Neural progenitor cell (in vitro differentiated cells): ENCODE data around the gene STAT3.

Experiments
- EZH2 ChIP-seq: fragments of 200-600 bp; sonication (generic); IDR thresholded peaks from 2 replicates; pipeline ENCODE4 v1.6.1; 2017; ENCODE audit warnings: antibody characterized with exemption, mild to moderate bottlenecking, moderate library complexity
- EZH2phosphoT487 ChIP-seq: fragments of 200-600 bp; sonication (generic); IDR thresholded peaks from 2 replicates; pipeline ENCODE4 v1.6.1; 2017; ENCODE audit warnings: antibody characterized with exemption
- TF ChIP-seq, protein P1 (sequence below): fragments of 200-600 bp; sonication (generic); IDR thresholded peaks from 2 replicates; pipeline ENCODE4 v1.5.1; 2017; ENCODE audit warnings: antibody characterized with exemption, mild to moderate bottlenecking

DNA sequence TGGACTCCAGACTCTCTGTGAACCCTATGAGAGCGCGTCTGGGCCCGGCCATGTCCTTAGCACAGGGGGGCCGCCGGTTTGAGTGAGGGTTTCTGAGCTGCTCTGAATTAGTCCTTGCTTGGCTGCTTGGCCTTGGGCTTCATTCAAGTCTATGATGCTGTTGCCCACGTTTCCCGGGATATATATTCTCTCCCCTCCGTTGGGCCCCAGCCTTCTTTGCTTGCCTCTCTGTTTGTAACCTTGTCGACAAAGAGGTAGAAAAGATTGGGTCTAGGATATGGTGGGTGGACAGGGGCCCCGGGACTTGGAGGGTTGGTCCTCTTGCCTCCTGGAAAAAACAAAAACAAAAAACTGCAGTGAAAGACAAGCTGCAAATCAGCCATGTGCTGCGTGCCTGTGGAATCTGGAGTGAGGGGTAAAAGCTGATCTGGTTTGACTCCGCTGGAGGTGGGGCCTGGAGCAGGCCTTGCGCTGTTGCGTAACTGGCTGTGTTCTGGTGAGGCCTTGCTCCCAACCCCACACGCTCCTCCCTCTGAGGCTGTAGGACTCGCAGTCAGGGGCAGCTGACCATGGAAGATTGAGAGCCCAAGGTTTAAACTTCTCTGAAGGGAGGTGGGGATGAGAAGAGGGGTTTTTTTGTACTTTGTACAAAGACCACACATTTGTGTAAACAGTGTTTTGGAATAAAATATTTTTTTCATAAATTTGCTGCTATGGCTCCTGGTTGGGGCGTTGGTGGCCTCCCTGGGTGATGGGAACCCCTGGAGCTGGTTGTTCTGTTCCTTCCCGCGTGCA, 76.8 kb downstream of the STAT3 start:
- TF ChIP-seq, protein P1, sequence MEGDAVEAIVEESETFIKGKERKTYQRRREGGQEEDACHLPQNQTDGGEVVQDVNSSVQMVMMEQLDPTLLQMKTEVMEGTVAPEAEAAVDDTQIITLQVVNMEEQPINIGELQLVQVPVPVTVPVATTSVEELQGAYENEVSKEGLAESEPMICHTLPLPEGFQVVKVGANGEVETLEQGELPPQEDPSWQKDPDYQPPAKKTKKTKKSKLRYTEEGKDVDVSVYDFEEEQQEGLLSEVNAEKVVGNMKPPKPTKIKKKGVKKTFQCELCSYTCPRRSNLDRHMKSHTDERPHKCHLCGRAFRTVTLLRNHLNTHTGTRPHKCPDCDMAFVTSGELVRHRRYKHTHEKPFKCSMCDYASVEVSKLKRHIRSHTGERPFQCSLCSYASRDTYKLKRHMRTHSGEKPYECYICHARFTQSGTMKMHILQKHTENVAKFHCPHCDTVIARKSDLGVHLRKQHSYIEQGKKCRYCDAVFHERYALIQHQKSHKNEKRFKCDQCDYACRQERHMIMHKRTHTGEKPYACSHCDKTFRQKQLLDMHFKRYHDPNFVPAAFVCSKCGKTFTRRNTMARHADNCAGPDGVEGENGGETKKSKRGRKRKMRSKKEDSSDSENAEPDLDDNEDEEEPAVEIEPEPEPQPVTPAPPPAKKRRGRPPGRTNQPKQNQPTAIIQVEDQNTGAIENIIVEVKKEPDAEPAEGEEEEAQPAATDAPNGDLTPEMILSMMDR, result no peak
- TF ChIP-seq EZH2, result no peak
- no peak for TF ChIP-seq EZH2phosphoT487
